ENCODE measurements around the gene SLC25A30.
"Not testable (repeated sequence)": the region's sequence is repeated elsewhere in the genome, so short reads cannot be mapped to it uniquely, and the experiment has no call there.

The SLC25A30 gene

DNA sequence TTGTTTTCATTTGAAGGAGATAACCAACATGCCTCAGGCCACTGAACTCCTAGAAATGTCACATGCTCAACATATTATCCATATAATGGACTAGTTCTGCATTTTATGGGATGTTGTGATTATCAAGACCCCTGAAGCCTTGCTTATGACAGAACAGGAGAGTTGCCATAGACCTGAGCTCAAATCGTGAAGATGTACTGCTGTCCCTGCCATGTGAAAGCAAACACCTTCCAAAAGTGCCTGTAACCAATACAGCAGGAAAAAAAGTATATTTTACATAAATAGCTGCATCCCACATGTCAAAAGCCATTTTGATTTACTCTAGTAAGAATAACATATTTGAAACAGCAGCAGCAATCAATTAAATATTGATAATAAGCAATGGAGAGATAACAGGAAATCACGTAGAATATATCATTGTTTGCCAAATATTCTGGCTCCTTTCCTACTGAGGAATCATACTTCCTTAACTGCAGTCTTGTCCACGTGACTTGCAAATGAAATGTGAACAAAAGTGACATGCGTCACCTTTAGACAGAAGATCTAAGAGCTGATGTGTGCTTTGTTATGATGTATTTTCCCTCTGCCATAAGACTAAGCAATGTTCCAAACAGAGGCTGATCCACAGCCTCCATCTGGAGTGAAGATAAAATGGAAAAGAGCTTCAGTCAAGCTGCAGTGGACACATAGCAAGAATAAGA is 33.5 kb downstream of the SLC25A30 start:
- TF ChIP-seq, protein P1, sequence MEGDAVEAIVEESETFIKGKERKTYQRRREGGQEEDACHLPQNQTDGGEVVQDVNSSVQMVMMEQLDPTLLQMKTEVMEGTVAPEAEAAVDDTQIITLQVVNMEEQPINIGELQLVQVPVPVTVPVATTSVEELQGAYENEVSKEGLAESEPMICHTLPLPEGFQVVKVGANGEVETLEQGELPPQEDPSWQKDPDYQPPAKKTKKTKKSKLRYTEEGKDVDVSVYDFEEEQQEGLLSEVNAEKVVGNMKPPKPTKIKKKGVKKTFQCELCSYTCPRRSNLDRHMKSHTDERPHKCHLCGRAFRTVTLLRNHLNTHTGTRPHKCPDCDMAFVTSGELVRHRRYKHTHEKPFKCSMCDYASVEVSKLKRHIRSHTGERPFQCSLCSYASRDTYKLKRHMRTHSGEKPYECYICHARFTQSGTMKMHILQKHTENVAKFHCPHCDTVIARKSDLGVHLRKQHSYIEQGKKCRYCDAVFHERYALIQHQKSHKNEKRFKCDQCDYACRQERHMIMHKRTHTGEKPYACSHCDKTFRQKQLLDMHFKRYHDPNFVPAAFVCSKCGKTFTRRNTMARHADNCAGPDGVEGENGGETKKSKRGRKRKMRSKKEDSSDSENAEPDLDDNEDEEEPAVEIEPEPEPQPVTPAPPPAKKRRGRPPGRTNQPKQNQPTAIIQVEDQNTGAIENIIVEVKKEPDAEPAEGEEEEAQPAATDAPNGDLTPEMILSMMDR (IDR thresholded peaks at IDR 0.05; ENCODE audit: insufficient read depth, low read depth, low read length, missing control alignments), result no peak
- no peak for DNase-seq (ENCODE audit: low read depth)
- no peak overlapping the region for H3K4me3 ChIP-seq (ENCODE audit: low read length)

DNA sequence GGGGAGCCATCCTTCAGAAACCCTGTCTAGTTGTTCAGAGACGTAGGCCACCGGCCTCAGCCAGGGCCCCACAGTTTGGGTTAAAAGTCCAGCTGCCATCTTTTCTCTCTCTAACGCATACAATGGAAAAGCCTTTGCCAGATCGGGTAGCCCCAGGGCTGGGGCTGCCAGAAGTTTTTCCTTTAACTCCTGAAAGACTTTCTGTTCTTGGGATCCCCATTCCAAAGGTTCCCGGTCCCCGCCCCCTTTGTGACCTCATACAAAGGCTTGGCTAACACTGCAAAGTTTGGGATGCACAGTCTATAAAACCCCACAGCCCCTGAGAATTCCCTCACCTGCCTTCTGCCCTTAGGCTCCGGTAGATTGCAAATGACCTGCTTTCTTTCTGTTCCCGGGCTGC is 35.4 kb downstream of the SLC25A30 start:
- not testable (repeated sequence) for DNase-seq (ENCODE audit: low read depth); H3K4me3 ChIP-seq (ENCODE audit: low read length)

DNA sequence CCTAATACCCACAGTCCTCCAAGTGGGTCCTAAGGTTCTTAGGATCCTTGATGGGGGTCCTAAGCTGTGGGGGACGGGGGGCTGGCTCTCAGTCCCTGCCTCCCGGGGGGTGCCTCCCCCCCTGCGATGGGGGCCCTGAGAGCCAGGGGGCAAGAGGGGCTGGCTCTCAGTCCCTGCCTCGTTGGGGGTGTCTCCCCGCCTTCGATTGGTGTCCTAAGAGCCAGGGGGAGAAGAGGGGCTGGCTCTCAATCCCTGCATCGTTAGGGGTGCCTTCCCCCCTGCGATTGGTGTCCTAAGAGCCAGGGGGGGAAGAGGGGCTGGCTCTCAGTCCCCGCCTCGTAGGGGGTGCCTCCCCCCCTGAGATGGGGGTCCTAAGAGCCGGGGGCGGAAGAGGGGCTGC is 37.0 kb downstream of the SLC25A30 start:
- DNase-seq (ENCODE audit: low read depth), result no peak
- TF ChIP-seq, protein P1 (IDR thresholded peaks at IDR 0.05; ENCODE audit: insufficient read depth, low read depth, low read length, missing control alignments), result no peak
- H3K4me3 ChIP-seq (ENCODE audit: low read length), result no peak overlapping the region

DNA sequence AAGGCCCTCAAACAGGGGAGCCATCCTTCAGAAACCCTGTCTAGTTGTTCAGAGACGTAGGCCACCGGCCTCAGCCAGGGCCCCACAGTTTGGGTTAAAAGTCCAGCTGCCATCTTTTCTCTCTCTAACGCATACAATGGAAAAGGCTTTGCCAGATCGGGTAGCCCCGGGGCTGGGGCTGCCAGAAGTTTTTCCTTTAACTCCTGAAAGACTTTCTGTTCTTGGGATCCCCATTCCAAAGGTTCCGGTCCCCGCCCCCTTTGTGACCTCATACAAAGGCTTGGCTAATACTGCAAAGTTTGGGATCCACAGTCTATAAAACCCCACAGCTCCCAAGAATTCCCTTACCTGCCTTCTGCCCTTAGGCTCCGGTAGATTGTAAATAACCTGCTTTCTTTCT is 37.5 kb downstream of the SLC25A30 start:
- H3K4me3 ChIP-seq (ENCODE audit: low read length); DNase-seq (ENCODE audit: low read depth): not testable (repeated sequence)

DNA sequence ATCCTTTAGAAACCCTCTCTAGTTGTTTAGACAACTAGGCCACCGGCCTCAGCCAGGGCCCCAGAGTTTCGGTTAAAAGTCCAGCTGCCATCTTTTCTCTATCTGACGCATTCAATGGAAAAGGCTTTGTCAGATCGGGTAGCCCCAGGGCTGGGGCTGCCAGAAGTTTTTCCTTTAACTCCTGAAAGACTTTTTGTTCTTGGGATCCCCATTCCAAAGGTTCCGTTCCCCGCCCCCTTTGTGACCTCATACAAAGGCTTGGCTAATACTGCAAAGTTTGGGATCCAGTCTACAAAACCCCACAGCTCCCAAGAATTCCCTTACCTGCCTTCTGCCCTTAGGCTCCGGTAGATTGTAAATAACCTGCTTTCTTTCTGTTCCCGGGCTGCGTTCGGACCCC is 38.7 kb downstream of the SLC25A30 start:
- H3K4me3 ChIP-seq (ENCODE audit: low read length), result not testable (repeated sequence)
- DNase-seq (ENCODE audit: low read depth), result peak; percentile 23

DNA sequence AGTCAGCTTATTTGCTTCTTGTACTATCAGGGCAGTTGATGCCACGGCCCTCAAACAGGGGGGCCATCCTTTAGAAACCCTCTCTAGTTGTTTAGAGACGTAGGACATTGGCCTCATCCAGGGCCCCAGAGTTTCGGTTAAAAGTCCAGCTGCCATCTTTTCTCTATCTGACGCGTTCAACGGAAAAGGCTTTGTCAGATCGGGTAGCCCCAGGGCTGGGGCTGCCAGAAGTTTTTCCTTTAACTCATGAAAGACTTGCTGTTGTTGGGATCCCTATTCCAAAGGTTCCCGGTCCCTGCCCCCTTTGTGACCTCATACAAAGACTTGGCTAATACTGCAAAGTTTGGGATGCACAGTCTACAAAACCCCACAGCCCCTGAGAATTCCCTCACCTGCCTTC is 39.4 kb downstream of the SLC25A30 start:
- not testable (repeated sequence) for DNase-seq (ENCODE audit: low read depth); H3K4me3 ChIP-seq (ENCODE audit: low read length)

DNA sequence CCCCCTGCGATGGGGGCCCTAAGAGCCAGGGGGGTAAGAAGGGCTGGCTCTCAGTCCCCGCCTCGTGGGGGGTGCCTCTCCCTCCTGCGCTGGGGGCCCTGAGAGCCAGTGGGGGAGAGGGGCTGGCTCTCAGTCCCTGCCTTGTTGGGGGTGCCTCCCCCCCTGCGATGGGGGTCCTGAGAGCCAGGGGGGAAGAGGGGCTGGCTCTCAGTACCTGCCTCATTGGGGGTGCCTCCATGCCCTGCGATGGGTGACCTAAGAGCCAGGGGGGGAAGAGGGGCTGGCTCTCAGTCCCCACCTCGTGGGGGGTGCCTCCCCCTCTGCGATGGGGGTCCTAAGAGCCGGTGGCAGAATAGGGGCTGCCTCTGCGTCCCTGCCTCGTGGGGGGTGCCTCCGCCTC is 40.9 kb downstream of the SLC25A30 start:
- not testable (repeated sequence) for H3K4me3 ChIP-seq (ENCODE audit: low read length); DNase-seq (ENCODE audit: low read depth)

DNA sequence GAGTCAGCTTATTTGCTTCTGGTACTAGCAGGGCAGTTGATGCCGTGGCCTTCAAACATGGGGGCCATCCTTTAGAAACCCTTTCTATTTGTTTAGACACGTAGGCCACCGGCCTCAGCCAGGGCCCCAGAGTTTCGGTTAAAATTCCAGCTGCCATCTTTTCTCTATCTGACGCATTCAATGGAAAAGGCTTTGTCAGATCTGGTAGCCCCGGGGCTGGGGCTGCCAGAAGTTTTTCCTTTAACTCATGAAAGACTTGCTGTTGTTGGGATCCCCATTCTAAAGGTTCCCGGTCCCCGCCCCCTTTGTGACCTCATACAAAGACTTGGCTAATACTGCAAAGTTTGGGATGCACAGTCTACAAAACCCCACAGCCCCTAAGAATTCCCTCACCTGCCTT is 41.5 kb downstream of the SLC25A30 start:
- DNase-seq (ENCODE audit: low read depth), result peak; percentile 21
- H3K4me3 ChIP-seq (ENCODE audit: low read length), result not testable (repeated sequence)

DNA sequence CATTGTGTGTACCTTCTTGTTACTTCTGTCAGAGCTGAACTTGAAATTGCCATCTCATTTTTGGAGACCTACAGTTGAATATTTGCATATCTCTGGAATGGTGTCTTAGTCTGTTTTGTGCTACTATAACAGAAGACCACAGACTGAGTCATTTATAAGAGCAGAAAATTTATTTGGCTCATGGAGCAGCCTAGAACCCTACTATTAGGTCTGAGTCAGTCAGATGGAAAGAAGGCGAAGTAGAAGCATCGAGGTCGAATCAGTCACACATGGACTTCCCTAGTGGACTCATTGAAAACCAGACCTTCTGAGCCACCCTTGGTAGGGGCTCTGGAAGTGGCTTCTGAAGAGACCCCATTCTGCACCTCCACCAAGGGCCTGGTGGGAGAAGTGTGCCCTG is 43.3 kb downstream of the SLC25A30 start:
- TF ChIP-seq, protein P1 (IDR thresholded peaks at IDR 0.05; ENCODE audit: insufficient read depth, low read depth, low read length, missing control alignments), result no peak
- no peak overlapping the region for H3K4me3 ChIP-seq (ENCODE audit: low read length)
- no peak for DNase-seq (ENCODE audit: low read depth)

DNA sequence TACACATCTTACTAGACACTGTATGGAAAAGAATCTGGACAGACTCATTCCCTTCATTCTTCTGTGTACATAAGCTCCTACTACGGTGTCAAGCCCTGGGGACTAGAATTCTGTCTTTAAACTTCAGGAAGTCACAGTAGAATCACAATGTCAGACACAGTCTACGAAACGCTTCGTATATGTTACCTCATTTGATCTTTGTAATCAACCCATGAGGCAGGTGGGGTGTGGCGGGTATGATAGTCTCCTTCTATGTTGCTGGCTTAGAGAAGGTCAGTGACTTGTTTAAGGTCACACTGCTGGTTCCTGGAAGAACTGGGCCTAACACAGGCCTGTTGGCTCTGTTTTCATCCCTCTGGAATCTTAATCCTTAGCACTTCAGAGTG is 45.0 kb downstream of the SLC25A30 start:
- TF ChIP-seq, protein P1 (IDR thresholded peaks at IDR 0.05; ENCODE audit: insufficient read depth, low read depth, low read length, missing control alignments), result no peak
- H3K4me3 ChIP-seq (ENCODE audit: low read length), result no peak overlapping the region
- no peak for DNase-seq (ENCODE audit: low read depth)
